ACC112 (cell line): ENCODE results near the gene UST.
"Not testable (repeated sequence)": the region's sequence is repeated elsewhere in the genome, so short reads cannot be mapped to it uniquely, and the experiment has no call there.

Source experiments
- H2AFZ ChIP-seq: fragments of 200-600 bp; sonication (generic); one replicate; pipeline ENCODE4 v1.6.0; 2017; ENCODE audit warnings: antibody characterized with exemption, low read length; ENCODE audit not compliant: unreplicated experiment
- H3K27ac ChIP-seq: fragments of 200-600 bp; sonication (generic); 2 replicates; pipeline ENCODE4 v1.5.1; 2014; ENCODE audit warnings: low read depth, mild to moderate bottlenecking, antibody characterized with exemption, low read length, moderate library complexity
- H3K27me3 ChIP-seq: fragments of 200-600 bp; sonication (generic); 2 replicates; pipeline ENCODE4 v1.6.1; 2014; ENCODE audit warnings: mild to moderate bottlenecking, antibody characterized with exemption, low read length, moderate library complexity, mixed read lengths; ENCODE audit not compliant: insufficient read depth
- H3K36me3 ChIP-seq: fragments of 200-600 bp; sonication (generic); 2 replicates; pipeline ENCODE4 v1.6.1; 2016; ENCODE audit warnings: mild to moderate bottlenecking, antibody characterized with exemption, low read length, moderate library complexity, mixed read lengths; ENCODE audit not compliant: insufficient read depth
- H3K4me1 ChIP-seq: fragments of 200-600 bp; sonication (generic); one replicate; pipeline ENCODE4 v1.6.1; 2016; ENCODE audit warnings: low read length, mixed read lengths; ENCODE audit not compliant: insufficient read depth, unreplicated experiment, control insufficient read depth
- H3K4me3 ChIP-seq: fragments of 200-600 bp; sonication (generic); 2 replicates; pipeline ENCODE4 v1.5.1; 2014; ENCODE audit warnings: mild to moderate bottlenecking, low read depth, low read length
- H3K79me2 ChIP-seq: fragments of 200-600 bp; sonication (generic); one replicate; pipeline ENCODE4 v1.6.0; 2016; ENCODE audit warnings: low read length; ENCODE audit not compliant: control insufficient read depth, unreplicated experiment, insufficient read depth

UST gene

GRCh38 chr6:148868901-148869300 is 122.1 kb downstream of the UST start:
- peaks cover 6% of the 10 kb centered on the region for H3K79me2 ChIP-seq
- H3K4me3 ChIP-seq: peak overlapping the region; percentile 10; the same call in 1 of the 2 replicates
- no peaks in the 10 kb centered on the region for H3K27me3 ChIP-seq
- H3K27ac ChIP-seq: peak overlapping the region; percentile 91
- H3K36me3 ChIP-seq: no peaks in the 10 kb centered on the region
- H3K4me1 ChIP-seq: peaks cover 39% of the 10 kb centered on the region
- peak overlapping the region; percentile 5 for H2AFZ ChIP-seq

- Histone ChIP-seq H3K36me3 (no peaks in the 10 kb centered on the region), H3K27me3 (no peaks in the 10 kb centered on the region), H3K27ac (peak overlapping the region; percentile 91), H3K4me3 (peak overlapping the region; percentile 10; the same call in 1 of the 2 replicates), H3K4me1 (peaks cover 39% of the 10 kb centered on the region), H2AFZ (peak overlapping the region; percentile 5), H3K79me2 (peaks cover 6% of the 10 kb centered on the region)
These were observed 122.8 kb downstream of the UST start for GRCh38 chr6:148869585-148869984.

GRCh38 chr6:148873154-148873553 is 126.3 kb downstream of the UST start:
- Histone ChIP-seq H3K4me1 (peaks cover 22% of the 10 kb centered on the region), H3K36me3 (no peaks in the 10 kb centered on the region), H3K27me3 (no peaks in the 10 kb centered on the region), H3K4me3 (no peak overlapping the region), H3K79me2 (no peaks in the 10 kb centered on the region), H2AFZ (no peak overlapping the region), H3K27ac (no peak overlapping the region)

DNA sequence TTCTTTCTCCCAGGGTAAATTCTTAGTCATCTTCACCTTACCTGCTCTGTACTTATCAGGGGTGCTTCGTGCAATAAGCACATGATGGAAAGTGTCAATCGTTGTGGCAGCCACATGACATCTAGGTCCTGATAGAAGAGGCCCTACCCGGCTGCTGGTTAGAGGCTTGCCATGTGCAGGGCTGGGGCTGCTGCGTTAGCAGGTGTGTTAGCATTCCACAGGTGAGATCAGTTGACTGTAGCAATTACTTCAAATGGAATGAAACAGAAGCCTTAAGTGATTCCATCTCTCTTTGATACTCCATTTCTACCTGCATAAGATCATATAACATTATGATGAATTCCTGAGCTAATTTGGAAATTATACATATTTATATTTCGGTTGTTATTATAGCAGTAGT is 127.0 kb downstream of the UST start:
- H2AFZ ChIP-seq: no peak overlapping the region

GRCh38 chr6:148874698-148875293 is 128.0 kb downstream of the UST start:
- Histone ChIP-seq H3K27ac (no peak overlapping the region), H3K79me2 (no peaks in the 10 kb centered on the region), H3K4me3 (no peak overlapping the region), H3K27me3 (no peaks in the 10 kb centered on the region), H2AFZ (no peak overlapping the region), H3K4me1 (peaks cover 7% of the 10 kb centered on the region), H3K36me3 (no peaks in the 10 kb centered on the region)

More for the DNA sequence above, 127.0 kb downstream of the UST start:
- H3K27ac ChIP-seq: no peak overlapping the region
- no peaks in the 10 kb centered on the region for H3K36me3 ChIP-seq
- no peak overlapping the region for H3K4me3 ChIP-seq
- no peaks in the 10 kb centered on the region for H3K79me2 ChIP-seq
- no peaks in the 10 kb centered on the region for H3K27me3 ChIP-seq
- H3K4me1 ChIP-seq: peaks cover 15% of the 10 kb centered on the region

DNA sequence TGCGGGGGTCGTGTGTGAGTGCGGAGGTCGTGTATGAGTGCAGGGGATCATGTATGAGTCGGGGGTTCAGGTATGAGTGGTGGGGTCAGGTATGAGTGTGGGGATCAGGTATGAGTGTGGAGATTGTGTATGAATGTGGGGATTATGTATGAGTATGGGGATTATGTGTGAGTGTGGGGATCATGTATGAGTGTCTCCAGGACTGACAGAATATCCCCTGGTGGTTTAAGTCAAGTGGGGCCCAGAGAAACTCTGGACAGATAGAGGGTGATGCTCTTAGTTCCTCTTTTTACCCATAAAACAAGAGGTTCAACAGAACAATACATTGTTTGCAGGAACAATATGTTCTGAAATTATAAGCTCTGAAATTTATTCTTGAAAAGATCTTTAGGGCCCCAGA is 131.9 kb downstream of the UST start:
- no peak overlapping the region for H3K27ac ChIP-seq
- no peaks in the 10 kb centered on the region for H3K27me3 ChIP-seq
- no peaks in the 10 kb centered on the region for H3K4me1 ChIP-seq
- H3K36me3 ChIP-seq: no peaks in the 10 kb centered on the region
- no peak overlapping the region for H2AFZ ChIP-seq
- no peaks in the 10 kb centered on the region for H3K79me2 ChIP-seq
- H3K4me3 ChIP-seq: no peak overlapping the region

DNA sequence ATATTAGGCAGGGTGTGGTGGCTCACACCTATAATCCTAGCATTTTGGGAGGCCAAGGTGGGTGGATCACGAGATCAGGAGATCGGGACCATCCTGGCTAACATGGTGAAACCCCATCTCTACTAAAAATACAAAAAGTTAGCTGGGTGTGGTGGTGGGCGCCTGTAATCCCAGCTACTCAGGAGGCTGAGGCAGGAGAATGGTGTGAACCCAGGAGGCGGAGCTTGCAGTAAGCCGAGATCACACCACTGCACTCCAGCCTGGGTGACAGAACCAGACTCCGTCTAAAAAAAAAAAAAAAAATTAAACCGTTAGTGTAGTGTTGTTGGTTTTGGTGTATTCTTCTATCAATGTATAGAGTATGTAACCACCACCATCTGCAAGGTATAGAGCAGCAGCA is 133.9 kb downstream of the UST start:
- not testable (repeated sequence) for H3K27me3 ChIP-seq, H3K79me2 ChIP-seq, H3K36me3 ChIP-seq, H3K4me3 ChIP-seq, H3K27ac ChIP-seq, H2AFZ ChIP-seq
- H3K4me1 ChIP-seq: peaks cover 12% of the 10 kb centered on the region

DNA sequence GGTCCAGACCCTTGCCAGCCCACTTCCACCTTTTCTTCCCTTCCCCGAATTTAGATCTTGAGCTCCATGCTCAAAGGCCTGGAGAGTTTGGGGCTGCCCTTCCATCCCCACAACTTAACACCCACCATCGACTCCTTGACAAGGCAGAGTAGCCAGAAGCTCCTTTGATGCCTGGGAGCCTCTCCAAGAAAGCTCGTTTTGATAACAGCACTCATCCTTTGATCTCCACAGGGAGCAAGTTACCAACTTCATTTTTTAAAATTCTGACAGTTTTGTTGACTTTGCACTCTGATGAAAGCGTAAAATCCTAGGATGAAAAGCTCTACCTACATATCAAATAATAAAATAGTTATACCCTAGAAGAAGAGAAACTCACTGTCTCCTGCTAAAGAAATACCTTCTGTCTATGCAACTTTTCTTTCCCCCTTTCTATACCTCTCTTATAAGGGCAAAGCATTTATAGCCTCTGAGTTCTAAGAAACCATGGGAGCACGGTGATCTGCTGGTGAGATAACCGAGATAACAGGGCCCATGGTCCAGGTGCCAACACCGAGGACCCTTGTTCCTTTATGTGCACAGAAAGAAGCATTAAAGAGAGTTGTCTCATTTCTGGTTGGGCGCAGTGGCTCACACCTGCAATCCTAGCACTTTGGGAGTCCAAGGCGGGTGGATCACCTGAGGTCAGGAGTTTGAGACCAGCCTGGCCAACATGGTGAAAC is 134.9 kb downstream of the UST start:
- no peaks in the 10 kb centered on the region for H3K79me2 ChIP-seq
- no peak overlapping the region for H3K4me3 ChIP-seq
- H3K4me1 ChIP-seq: peaks cover 22% of the 10 kb centered on the region
- no peaks in the 10 kb centered on the region for H3K27me3 ChIP-seq
- H3K36me3 ChIP-seq: no peaks in the 10 kb centered on the region
- H3K27ac ChIP-seq: no peak overlapping the region
- no peak overlapping the region for H2AFZ ChIP-seq

DNA sequence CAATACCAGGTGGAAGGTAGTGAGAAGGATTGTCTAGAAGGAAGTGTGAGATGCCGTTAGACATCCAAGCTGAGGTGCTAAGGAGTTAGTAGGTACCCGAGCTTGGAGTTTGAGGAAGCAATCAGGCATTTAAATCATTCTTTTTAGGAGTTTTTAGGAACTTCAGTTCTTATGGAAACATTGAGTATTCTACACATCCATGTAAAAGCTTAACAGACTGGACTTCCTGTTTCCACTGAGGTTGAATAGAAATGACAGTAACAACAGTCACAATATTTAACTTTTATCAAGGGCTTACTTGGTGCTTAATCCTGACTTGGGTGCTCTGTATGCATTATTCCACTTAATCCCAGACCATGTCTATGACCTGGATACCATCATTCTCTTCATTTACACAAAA is 136.4 kb downstream of the UST start:
- no peaks in the 10 kb centered on the region for H3K79me2 ChIP-seq
- no peak overlapping the region for H2AFZ ChIP-seq

GRCh38 chr6:148884461-148884860 is 137.6 kb downstream of the UST start:
- peaks cover 44% of the 10 kb centered on the region for H3K4me1 ChIP-seq
- no peak overlapping the region for H3K4me3 ChIP-seq
- no peak overlapping the region for H2AFZ ChIP-seq
- H3K27ac ChIP-seq: no peak overlapping the region
- no peaks in the 10 kb centered on the region for H3K27me3 ChIP-seq
- no peaks in the 10 kb centered on the region for H3K36me3 ChIP-seq
- H3K79me2 ChIP-seq: no peaks in the 10 kb centered on the region

More for the DNA sequence above, 136.4 kb downstream of the UST start:
- no peak overlapping the region for H3K27ac ChIP-seq
- H3K4me1 ChIP-seq: peaks cover 32% of the 10 kb centered on the region
- no peaks in the 10 kb centered on the region for H3K27me3 ChIP-seq
- H3K4me3 ChIP-seq: no peak overlapping the region
- H3K36me3 ChIP-seq: no peaks in the 10 kb centered on the region
